ENCODE measurements around the gene FAXC. TPM values are rescaled to one million over a fixed set of nuclear protein-coding genes. Genes with fewer than 3 reads are reported as not detected.

The FAXC gene
- total and polyA plus RNA-seq, 2 of the 8 experiments (the other 6 are each of a cell fraction or from before 2014, with no cell fraction given) = 23.2 to 29.8 TPM

DNA sequence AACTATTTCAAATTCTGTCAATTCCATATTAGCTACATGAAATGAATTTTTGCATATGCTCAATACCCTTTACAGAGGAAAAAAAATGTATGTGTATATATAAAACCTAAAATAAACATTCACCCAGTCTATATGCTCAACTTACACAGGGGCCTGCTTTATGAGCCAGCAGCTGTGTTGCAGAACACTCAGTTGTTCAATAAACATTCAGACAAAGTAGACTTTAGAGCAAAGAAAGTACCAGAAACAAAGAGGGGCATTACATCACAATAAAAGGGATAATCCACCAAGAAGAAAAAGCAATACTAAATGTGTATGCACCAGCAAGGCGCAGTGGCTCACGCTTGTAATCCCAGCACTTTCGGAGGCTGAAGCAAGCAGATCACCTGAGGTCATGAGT, 35.0 kb upstream of the FAXC start:
- Histone ChIP-seq H3K27ac (ENCODE audit: low read depth, low read length) (no peak overlapping the region), H3K9ac (replicated peaks in 1 of 4; ENCODE audit: extremely low read depth in 1 of 4, low read depth in 3 of 4, low read length in 3 of 4) (no peak overlapping the region), H4K8ac (ENCODE audit: extremely low read depth, insufficient read depth, low read length) (no peak overlapping the region), H2BK15ac (ENCODE audit: low read length) (no peak overlapping the region), H2BK5ac (ENCODE audit: low read depth, low read length) (no peak overlapping the region), H4K5ac (ENCODE audit: insufficient read length, low read depth, low read length) (no peak overlapping the region), H3K14ac (ENCODE audit: insufficient read length) (no peak overlapping the region), H4K20me1 (replicated peaks in 1 of 2; ENCODE audit: control insufficient read depth in 1 of 2, insufficient read depth in 2 of 2, low read length in 2 of 2) (no peaks in the 10 kb centered on the region), H2BK120ac (replicated peaks; ENCODE audit: low read depth, low read length) (no peak overlapping the region), H3K79me1 (ENCODE audit: low read depth, low read length) (no peaks in the 10 kb centered on the region; the same call in 1 of the 2 replicates), H2AK5ac (ENCODE audit: low read depth, low read length) (no peak overlapping the region), H3K23me2 (ENCODE audit: low read depth, low read length) (no peaks in the 10 kb centered on the region), H3K4me1 (replicated peaks in 1 of 4; ENCODE audit: control insufficient read depth in 3 of 4, insufficient read depth in 4 of 4, low read length in 3 of 4) (no peaks in the 10 kb centered on the region), H2AFZ (ENCODE audit: low read length) (no peak overlapping the region), H3K23ac (ENCODE audit: insufficient read length) (no peak overlapping the region), H3K9me3 (ENCODE audit: insufficient read depth in 2 of 2, low read depth in 1 of 2, low read length in 1 of 2) (no peaks in the 10 kb centered on the region), H3K56ac (replicated peaks; ENCODE audit: insufficient read length, low read depth, low read length) (no peak overlapping the region), H2BK12ac (ENCODE audit: low read depth, low read length) (no peak overlapping the region), H3K4me3 (ENCODE audit: extremely low read depth in 1 of 4, insufficient read depth in 2 of 4, low read depth in 3 of 4, low read length in 4 of 4) (no peak overlapping the region), H3K4ac (replicated peaks; ENCODE audit: insufficient read length, low read depth, low read length) (no peak overlapping the region), H2BK20ac (ENCODE audit: low read length) (no peak overlapping the region), H4K91ac (replicated peaks; ENCODE audit: insufficient read length, low read length) (no peak overlapping the region), H3K18ac (ENCODE audit: extremely low read depth, low read length) (no peak overlapping the region), H3K36me3 (ENCODE audit: control insufficient read depth in 2 of 4, insufficient read depth in 4 of 4, low read length in 3 of 4) (no peaks in the 10 kb centered on the region), H3K4me2 (ENCODE audit: insufficient read depth in 1 of 2, low read depth in 2 of 2, low read length in 2 of 2) (no peak overlapping the region), H3K79me2 (ENCODE audit: control insufficient read depth in 1 of 2, insufficient read depth in 2 of 2, low read length in 2 of 2) (no peaks in the 10 kb centered on the region), H3K27me3 (replicated peaks in 1 of 4; ENCODE audit: control insufficient read depth in 3 of 4, extremely low read depth in 1 of 4, insufficient read depth in 3 of 4, low read length in 3 of 4) (no peaks in the 10 kb centered on the region)
- ChIA-PET CTCF (ENCODE audit: partially characterized antibody) (no interaction called here), POLR2A (ENCODE audit: partially characterized antibody) (interaction anchor here (1.1 to 1.3 kb wide), 2 partner anchors 9 to 35 kb away, joined by 3 read pairs; no protein-coding TSS in a partner anchor)
- FAIRE-seq (no peak), DNase-seq (ENCODE audit: low read depth in 1 of 2, low spot score in 2 of 2) (no peak)
- WGBS, 2 experiments (ENCODE audit: extremely low coverage in 1 of 2, insufficient coverage in 1 of 2, insufficient read length in 1 of 2, insufficient replicate concordance in 2 of 2, low coverage in 1 of 2, low lambda C conversion rate in 2 of 2, missing lambda C conversion rate in 1 of 2) = 93% methylated on average over 3 of the region's 3 CpGs; no CpG with 5 or more reads in 1 of the 2 experiments
- no peak for TF ChIP-seq JUND (IDR thresholded peaks at IDR 0.05; ENCODE audit: low read length)
- TF ChIP-seq RFX5 (IDR thresholded peaks at IDR 0.05; ENCODE audit: borderline replicate concordance, low read depth, low read length) = no peak
- TF ChIP-seq YY1 (IDR thresholded peaks at IDR 0.05; ENCODE audit: low read depth, low read length) = no peak
- no peak for TF ChIP-seq TAF1 (IDR thresholded peaks at IDR 0.05; ENCODE audit: low read depth, low read length)
- no peak for TF ChIP-seq RAD21 (IDR thresholded peaks at IDR 0.05 in 1 of 2, conservative IDR thresholded peaks at IDR 0.05 in 1 of 2; ENCODE audit: low read depth in 2 of 2, low read length in 2 of 2)
- no peak for TF ChIP-seq CREB1 (IDR thresholded peaks at IDR 0.05)
- TF ChIP-seq ZNF274 (IDR thresholded peaks at IDR 0.05; ENCODE audit: borderline replicate concordance, extremely low read depth, low read length) = no peak
- TF ChIP-seq USF2 (IDR thresholded peaks at IDR 0.05; ENCODE audit: low read length) = no peak
- no peak for TF ChIP-seq HDAC6 (IDR thresholded peaks at IDR 0.05; ENCODE audit: low read depth, low read length)
- TF ChIP-seq SIX5 (IDR thresholded peaks at IDR 0.05; ENCODE audit: low read depth, low read length) = no peak
- no peak for TF ChIP-seq JUN (IDR thresholded peaks at IDR 0.05; ENCODE audit: low read depth, low read length)
- TF ChIP-seq BACH1 (IDR thresholded peaks at IDR 0.05; ENCODE audit: low read length) = no peak
- TF ChIP-seq SP2 (IDR thresholded peaks at IDR 0.05; ENCODE audit: low read length) = no peak
- no peak for TF ChIP-seq NANOG (IDR thresholded peaks at IDR 0.05; ENCODE audit: insufficient read depth, low read depth, low read length, poor library complexity, severe bottlenecking)
